Measurements from ENCODE around the gene MAGEA10.

GRCh38 chrX:152151256-152151655 lies 12.9 kb upstream of the MAGEA10 start:
- TF ChIP-seq POLR2A (IDR thresholded peaks at IDR 0.05) (no peak), CTCF (IDR thresholded peaks at IDR 0.05) (no peak), POLR2AphosphoS5 (IDR thresholded peaks at IDR 0.05) (no peak), EP300 (IDR thresholded peaks at IDR 0.05; ENCODE audit: low read depth) (no peak)

Measured in transverse colon (tissue), 4 donors.